RWPE1 (cell line): ENCODE data around the gene GMPPB.

ENCODE experiments used
- CTCF ChIA-PET: fragments of 350-600 bp; sonication (Branson Sonifier 250); formaldehyde crosslinking; extraction: SDS; loops from one replicate; lab custom pipeline; 2021; lab: Yijun Ruan, JAX
- POLR2A ChIA-PET: fragments of 400-600 bp; formaldehyde crosslinking; extraction: SDS; loops from one replicate; lab custom pipeline; 2020; ENCODE audit warnings: antibody characterized with exemption; ENCODE audit not compliant: low non-redundant PET; lab: Yijun Ruan, JAX
- DNase-seq: peaks from one replicate; pipeline ENCODE4 v3.0.0; 2012; ENCODE audit warnings: low spot score
- H3K27ac ChIP-seq: fragments of 450-650 bp; 2 replicates; pipeline ENCODE4 v1.5.1; 2017
- CTCF ChIP-seq: fragments of 450-650 bp; conservative IDR thresholded peaks from 2 replicates; pipeline ENCODE4 v1.5.1; 2017; ENCODE audit warnings: low read depth, mild to moderate bottlenecking

Gene GMPPB

GRCh38 chr3:49719214-49719884, 4.4 kb downstream of the GMPPB start, which contains the start of gene AMIGO3:
AMIGO3 (minus strand) TSS chr3:49719684; CDS start chr3:49719465, 219 bp downstream.
- TF ChIP-seq CTCF, result peak; percentile 37; the same call in 1 of the 2 replicates
- H3K27ac ChIP-seq, result peak within 1 kb of the TSS; percentile 72
- POLR2A ChIA-PET, result no interaction called here
- peak; percentile 95 for DNase-seq
- CTCF ChIA-PET, result interaction anchor here (0.6 to 1.6 kb wide), 4 partner anchors 15 to 898 kb away, joined by 3 to 7 read pairs (median 4); partner anchors contain the start of gene MON1A

GRCh38 chr3:49718858-49719213, 4.9 kb downstream of the GMPPB start:
- DNase-seq, result no peak
- no peak for TF ChIP-seq CTCF
- POLR2A ChIA-PET, result no interaction called here
- H3K27ac ChIP-seq, result peak overlapping the region; percentile 72
- CTCF ChIA-PET, result interaction anchor here (1.6 kb wide), 1 partner anchor 179 kb away, joined by 7 read pairs; no protein-coding TSS in a partner anchor

GRCh38 chr3:49717959-49718857, 5.5 kb downstream of the GMPPB start:
- POLR2A ChIA-PET, result no interaction called here
- no peak for TF ChIP-seq CTCF
- no peak for DNase-seq
- peak overlapping the region; percentile 72; the same call in 1 of the 2 replicates for H3K27ac ChIP-seq
- CTCF ChIA-PET, result interaction anchor here (0.6 kb wide), 1 partner anchor 344 kb away, joined by 4 read pairs; no protein-coding TSS in a partner anchor

GRCh38 chr3:49717211-49717958, 6.4 kb downstream of the GMPPB start:
- 0 out of 2 replicates have a peak overlapping the region, but pooled peaks have one; percentile 0 for H3K27ac ChIP-seq
- DNase-seq, result no peak
- POLR2A ChIA-PET, result no interaction called here
- CTCF ChIA-PET, result no interaction called here
- no peak for TF ChIP-seq CTCF

- POLR2A ChIA-PET, result no interaction called here
- TF ChIP-seq CTCF, result no peak
- no peak for DNase-seq
- 0 out of 2 replicates have a peak overlapping the region, but pooled peaks have one; percentile 0 for H3K27ac ChIP-seq
- CTCF ChIA-PET, result interaction anchor here (0.6 kb wide), 1 partner anchor 30 kb away, joined by 3 read pairs; no protein-coding TSS in a partner anchor
Observed at GRCh38 chr3:49716691-49717210, 7.0 kb downstream of the GMPPB start.
